NK-92 treated with Interleukin-12 subunit alpha and Interleukin-12 subunit beta, amount 100 ng/mL, for 24 hours (cell line): ENCODE results near the gene ESPNL.

Experiments used
- DNase-seq: peaks from one replicate; lab custom pipeline; 2025; lab: John Stamatoyannopoulos, UW

The ESPNL gene

DNA sequence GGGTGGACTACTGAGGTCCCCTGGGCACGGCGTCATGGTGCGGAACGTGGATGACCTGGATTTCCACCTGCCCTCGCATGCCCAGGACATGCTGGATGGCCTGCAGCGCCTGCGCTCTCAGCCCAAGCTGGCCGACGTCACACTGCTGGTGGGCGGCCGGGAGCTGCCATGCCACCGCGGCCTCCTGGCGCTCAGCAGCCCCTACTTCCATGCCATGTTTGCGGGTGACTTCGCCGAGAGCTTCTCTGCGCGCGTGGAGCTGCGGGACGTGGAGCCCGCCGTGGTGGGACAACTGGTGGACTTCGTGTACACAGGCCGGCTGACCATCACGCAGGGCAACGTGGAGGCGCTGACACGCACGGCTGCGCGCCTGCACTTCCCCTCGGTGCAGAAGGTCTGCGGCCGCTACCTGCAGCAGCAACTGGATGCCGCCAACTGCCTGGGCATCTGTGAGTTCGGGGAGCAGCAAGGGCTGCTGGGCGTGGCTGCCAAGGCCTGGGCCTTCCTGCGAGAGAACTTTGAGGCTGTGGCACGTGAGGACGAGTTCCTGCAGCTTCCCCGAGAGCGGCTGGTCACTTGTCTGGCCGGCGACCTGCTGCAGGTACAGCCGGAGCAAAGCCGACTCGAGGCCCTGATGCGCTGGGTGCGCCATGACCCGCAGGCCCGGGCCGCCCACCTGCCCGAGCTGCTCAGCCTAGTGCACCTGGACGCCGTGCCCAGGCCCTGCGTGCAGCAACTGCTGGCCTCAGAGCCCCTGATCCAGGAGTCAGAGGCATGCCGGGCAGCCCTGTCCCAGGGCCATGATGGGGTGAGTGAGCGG lies 40.8 kb downstream of the ESPNL start:
- DNase-seq: no peak

GRCh38 chr2:238141541-238142318 lies 41.6 kb downstream of the ESPNL start:
- DNase-seq: no peak

DNA sequence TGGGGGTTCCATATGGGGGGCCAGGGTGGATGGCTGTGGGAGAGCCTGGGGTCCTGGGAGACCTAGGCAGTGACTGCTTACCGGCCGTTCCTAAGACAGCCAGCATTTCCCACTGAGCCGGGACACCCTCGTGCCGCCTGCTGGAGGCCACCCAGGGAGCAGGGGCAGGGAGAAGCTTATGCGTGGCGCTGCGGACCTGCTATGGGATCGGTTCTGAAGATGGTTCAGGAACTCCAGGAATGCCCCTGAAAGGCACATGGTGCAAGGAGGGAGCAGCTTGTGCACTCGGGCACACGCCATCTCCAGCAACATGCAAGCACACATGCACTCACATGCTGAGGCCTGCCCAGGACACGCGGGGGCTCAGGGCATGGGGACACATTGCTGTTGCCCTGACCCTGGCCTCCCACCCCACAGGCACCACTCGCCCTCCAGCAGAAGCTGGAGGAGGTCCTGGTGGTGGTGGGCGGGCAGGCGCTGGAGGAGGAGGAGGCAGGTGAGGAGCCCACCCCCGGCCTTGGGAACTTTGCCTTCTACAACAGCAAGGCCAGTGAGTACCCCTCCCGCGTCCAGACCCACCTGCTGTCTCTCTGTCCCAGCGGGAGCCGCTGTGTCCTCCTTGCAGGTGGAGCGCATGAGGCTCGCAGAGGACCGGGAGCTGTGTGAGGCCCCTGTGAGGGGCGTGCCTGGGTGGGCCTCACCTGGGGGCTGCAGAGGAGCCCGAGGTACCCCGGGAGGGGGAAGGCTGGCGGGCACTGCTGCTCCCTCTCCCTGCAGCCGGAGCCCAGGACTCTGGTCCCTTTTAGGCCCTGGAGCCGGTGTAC lies 42.5 kb downstream of the ESPNL start:
- DNase-seq: no peak

DNA sequence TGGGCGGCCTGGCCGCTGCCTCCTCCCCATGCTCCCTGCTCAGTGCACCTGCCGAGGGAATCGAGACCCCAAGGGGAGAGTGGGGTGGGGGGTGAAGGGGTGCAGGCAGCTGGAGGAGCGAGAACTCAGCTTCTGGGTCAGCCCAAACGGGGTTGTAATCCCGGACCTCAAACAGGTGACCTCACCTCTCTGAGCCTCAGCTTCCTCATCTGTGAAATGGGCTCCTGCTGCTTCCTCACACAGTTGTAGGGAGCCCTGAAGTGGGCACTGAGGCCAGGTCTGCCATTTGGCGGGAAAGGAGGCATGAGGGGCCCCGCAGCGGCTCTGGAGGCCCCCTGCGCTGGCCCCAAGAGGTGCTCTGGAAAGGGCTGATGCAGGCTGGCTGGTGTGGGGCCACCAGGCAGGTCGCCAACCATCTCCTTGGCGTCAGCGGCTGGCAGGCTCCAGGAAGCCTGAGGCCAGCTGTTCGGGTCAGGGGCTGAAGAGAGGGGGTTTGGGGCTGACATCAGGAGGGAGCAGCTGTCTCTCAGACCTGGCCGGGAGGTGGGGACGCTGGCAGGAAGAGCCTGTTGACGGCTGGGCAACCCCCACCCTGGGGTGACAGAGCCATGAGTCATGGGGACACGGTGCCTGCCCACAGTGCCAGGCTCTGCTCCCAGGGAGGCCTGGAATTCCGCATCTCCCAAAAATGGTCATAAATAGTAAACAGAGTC lies 43.3 kb downstream of the ESPNL start:
- no peak for DNase-seq

- no peak for DNase-seq
Measured at GRCh38 chr2:238144262-238144661, 44.1 kb downstream of the ESPNL start.

GRCh38 chr2:238145046-238145445 lies 44.9 kb downstream of the ESPNL start:
- no peak for DNase-seq

GRCh38 chr2:238145851-238146250 lies 45.7 kb downstream of the ESPNL start:
- DNase-seq: no peak

DNA sequence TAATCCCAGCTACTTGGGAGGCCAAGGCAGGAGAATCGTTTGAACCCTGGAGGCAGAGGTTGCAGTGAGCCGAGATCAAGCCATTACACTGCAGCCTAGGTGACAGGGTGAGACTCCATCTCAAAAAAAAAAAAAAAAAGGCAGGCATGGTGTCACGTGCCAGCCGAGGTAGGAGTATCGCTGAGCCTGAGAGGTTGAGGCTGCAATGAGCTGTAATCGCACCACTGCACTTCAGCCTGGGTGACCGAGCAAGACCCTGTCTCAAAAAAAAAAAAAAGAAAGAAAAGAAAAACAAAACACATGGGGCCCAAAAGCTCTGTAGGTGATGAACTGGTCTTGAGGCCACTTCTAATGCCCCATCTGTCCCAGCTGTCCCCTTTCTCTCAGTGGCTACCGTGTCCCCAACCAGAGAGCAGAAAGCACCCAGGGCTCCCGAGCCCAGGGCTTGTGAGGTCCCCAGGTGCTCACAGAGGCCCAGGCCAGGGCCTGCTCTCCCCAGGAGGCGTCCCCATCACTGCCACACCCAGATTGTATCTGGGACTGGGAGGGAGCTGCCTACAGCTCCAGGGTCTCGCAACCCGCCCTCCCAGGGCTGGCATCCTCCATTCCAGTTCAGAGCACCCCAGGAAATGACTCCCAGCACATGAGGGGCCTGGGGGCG lies 46.9 kb downstream of the ESPNL start:
- DNase-seq: no peak

- DNase-seq: no peak
Measured at GRCh38 chr2:238148981-238149380, 48.8 kb downstream of the ESPNL start.

DNA sequence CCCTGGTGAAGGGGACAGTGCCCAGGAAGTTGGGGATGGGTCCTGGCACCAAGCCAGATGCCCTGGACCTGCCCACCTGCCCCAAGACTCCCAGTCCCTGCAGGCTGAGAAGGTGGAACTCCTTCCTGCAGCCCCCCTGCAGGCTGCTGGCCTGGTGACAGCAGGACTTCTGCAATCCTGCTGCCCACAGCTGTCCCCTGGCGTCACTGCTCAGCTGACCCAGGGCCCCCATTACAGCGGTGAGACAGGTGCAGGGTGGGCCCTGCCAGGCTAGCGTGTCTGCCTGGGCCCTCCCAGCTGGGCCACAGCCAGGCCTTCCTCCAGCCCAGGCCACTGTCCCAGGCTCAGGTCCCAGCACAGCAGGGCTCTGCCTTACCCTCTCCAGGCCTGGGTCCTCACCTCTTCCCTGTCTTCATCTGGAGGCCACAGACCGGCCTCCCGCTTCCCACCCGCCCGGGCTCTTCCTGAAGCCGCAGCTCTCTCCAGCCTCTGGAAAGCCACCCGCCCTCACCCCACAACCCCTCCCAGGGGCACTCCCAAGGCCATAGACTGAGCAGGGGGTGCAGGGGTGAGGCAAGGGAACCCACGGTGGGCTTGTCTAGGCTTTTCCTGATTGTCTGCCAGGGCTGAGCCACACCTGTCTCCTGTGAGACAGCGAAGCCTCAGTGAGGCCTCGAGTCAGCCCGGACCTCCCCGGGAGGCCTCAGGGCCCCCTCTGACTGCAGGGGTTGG lies 49.9 kb downstream of the ESPNL start:
- DNase-seq: no peak

DNA sequence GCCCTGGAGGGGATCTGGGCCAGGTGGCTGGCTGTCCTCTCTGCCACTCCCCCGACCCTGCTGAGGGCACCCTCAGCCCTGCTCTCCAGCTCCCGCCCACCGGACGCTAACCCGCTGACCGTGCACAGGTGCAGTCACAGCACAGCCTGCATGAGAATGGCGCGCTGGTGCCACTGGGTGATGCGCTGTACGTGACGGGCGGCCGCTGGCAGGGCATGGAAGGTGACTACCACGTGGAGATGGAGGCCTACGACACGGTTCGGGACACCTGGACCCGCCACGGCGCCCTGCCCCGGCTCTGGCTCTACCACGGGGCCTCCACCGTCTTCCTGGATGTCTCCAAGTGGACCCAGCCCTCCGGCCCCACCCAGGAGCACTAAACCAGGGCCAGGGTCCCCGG lies 50.5 kb downstream of the ESPNL start:
- no peak for DNase-seq

DNA sequence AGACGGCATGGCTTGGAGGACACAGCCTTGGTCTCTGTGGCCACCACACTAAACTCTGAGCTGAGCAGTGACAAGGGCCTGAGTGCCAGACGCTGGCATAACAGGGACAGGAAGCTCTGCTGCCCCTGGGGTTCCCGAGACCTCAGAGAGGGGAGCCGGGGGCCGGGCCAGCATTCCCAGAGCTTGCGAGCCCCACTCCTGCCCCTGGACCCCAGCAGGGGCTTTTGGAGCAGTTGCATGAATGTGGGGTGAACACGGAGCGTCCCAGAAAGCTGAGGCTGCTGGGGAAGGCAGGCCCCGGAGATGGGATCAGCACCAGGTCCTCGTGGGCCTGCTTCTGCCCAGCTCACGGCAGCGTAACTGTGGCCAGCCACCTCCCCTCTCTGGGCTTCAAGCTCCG lies 51.1 kb downstream of the ESPNL start:
- no peak for DNase-seq

DNA sequence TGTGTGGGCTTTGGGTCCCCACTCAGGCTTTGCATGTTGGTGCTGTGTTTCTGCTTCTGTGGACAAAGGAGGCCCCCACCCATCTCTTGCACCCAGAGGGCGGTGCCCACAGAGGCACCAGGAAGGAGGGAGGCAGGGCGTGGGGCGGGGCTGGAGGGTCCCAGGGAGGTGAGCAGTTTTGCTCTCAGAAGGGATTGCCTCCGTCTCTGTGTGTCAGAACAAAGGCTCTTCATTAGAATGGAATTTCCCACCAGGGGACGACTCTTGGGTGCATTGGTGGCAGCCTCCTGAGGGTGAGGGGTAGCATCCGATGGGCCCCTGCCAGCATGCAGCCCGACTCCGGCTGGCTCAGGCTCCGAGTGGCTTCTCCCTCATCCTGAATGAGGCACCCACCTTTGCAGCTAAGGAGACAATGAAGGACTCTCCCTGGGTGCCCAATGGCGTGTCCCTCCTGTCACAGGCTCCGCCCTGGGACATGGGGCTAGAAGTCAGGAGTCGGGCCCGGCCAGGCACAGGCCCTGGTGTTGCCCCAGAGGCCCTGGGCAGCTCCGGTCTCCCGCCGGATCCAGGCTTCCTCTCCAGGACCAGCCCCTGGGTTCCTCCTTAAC lies 51.6 kb downstream of the ESPNL start:
- DNase-seq: no peak

DNA sequence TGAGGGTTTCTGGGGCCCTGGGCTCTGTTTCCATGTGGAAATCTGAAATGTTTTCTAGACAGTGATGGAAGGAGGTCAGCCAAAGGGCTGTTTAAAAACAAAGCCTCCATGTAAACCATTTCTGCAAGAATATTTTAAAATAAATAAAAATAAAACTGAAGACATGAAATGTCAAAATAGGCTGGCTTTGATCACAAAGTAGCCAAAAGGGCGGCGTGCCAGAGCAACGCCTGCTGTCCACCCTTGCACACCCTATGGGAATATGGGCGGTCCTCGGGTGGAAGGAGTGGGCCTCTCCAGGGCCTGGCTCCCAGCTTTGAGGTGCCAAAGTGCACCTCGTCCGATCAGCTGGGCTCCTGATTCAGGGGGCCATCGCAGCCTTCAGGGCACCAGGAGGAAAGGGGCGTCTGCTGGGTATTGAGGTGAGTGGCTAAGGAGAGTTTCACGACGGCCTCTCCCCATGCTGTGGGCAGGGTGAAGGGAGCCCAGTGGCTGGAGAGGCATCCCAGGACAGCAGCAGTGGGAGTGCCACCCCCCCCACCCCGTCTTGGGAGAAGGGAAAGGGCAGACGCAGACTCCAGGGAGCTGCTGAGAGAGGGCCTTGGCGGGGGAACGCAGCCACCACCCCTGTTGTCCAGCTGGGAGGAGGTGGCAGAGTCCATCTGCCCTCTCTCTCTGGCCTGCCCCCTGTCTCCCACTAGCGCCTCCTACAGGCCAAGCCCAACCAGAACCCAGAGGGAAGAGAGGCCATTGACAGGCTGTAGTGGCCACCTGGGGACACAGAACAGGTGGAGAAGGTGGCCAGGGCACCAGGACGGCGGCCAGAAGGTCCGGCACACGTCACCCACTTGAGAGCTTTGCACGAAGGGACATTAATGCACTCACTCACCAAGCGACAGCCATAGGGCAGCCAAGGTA lies 52.9 kb downstream of the ESPNL start:
- no peak for DNase-seq

DNA sequence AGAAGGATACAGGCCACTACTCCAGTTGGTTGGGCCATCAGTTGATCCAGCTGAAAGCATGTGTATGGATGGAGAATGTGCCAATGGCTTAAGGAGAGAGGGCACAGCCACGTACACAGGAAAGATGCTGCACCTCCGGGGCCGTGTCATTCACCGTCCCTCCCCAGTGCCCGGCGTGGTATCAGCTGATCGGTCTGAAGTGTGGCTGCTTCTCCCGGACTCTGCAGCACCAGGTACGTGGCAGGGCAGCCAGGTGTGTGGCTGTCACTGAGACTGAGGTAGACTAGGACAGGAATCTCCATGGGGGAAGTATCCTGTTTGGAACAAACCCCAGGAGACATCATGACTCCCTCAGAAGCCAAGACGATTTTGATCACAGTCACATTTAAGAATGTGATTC lies 54.4 kb downstream of the ESPNL start:
- no peak for DNase-seq

DNA sequence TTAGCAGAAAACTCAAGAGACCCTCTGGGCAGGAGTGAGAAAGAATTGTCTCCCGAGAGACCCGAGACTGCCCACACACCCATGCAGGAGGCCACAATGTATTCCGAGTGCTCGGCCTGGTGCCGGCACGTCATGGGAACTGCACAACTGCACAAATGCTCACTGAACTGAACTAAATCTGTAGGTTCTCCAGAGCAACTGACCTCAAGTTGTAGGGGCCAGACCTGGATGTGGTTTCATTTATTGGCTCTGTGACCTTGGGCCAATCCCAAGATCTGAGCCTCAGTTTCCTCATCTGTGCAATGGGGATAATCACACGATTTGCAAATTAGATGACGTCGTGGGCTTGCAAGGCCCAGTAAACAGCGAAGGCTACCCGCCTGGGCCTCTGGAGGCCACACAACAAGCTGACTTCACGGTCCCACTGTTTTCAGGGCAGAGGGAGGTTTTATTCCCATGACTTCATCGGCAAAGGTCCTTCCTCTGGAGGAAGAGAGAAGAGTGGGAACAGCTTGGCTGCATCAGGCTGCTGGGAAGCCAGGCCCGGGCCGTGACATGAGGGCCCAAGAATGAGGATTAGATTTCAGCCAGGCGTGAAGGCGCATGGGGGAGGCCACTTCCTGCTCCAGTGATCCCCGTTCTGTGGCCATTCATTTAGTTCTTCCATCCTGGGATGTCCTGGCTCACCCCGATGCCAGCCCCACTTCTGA lies 55.1 kb downstream of the ESPNL start:
- DNase-seq: no peak

- no peak for DNase-seq
Measured at GRCh38 chr2:238155761-238156694, 55.9 kb downstream of the ESPNL start.
